GM23338 (cell line): ENCODE data around the gene NOX5. TPM values are rescaled to one million over a fixed set of nuclear protein-coding genes. Genes with fewer than 3 reads are reported as not detected.
A peak's percentile ranks its signal among the peaks of the same experiment; 100 is the strongest.

Experiments
- ATAC-seq: fragments of 200-7000 bp; cut with Tn5 transposase; 3 replicates; pipeline ENCODE4 v1.9.1; 2020
- DNase-seq: peaks from one replicate; pipeline ENCODE4 v3.0.0-alpha.2; 2015; ENCODE audit warnings: low spot score
- H2AFZ ChIP-seq: fragments of 200-600 bp; sonication (generic); 2 replicates; pipeline ENCODE4 v1.8.0; 2016; ENCODE audit warnings: antibody characterized with exemption, mild to moderate bottlenecking, moderate library complexity
- H3F3A ChIP-seq: fragments of 200-600 bp; sonication (generic); replicated peaks from 2 replicates; pipeline ENCODE4 v1.8.0; 2017; ENCODE audit warnings: antibody characterized with exemption, mixed run types, low read depth
- H3K27ac ChIP-seq: fragments of 200-600 bp; sonication (generic); 2 replicates; pipeline ENCODE4 v1.6.1; 2016; ENCODE audit warnings: low read depth
- H3K27me3 ChIP-seq: fragments of 200-600 bp; sonication (generic); 2 replicates; pipeline ENCODE4 v1.8.0; 2016; ENCODE audit warnings: mild to moderate bottlenecking, mixed run types, moderate library complexity; ENCODE audit not compliant: insufficient read depth
- H3K36me3 ChIP-seq: fragments of 200-600 bp; sonication (generic); 2 replicates; pipeline ENCODE4 v1.8.0; 2016; ENCODE audit warnings: mild to moderate bottlenecking; ENCODE audit not compliant: insufficient read depth
- H3K4me1 ChIP-seq: fragments of 200-600 bp; sonication (generic); 2 replicates; pipeline ENCODE4 v1.8.0; 2016; ENCODE audit warnings: mild to moderate bottlenecking, moderate library complexity; ENCODE audit not compliant: insufficient read depth
- H3K4me2 ChIP-seq: fragments of 200-600 bp; sonication (generic); 2 replicates; pipeline ENCODE4 v1.7.1; 2017; ENCODE audit warnings: mixed run types
- H3K4me3 ChIP-seq: fragments of 200-600 bp; sonication (generic); 2 replicates; pipeline ENCODE4 v1.6.1; 2016; ENCODE audit warnings: mixed run types
- H3K79me2 ChIP-seq: fragments of 200-600 bp; sonication (generic); replicated peaks from 2 replicates; pipeline ENCODE4 v1.8.0; 2017; ENCODE audit warnings: mild to moderate bottlenecking; ENCODE audit not compliant: insufficient read depth
- H3K9me2 ChIP-seq: fragments of 200-600 bp; sonication (generic); 2 replicates; pipeline ENCODE4 v1.8.0; 2017; ENCODE audit not compliant: insufficient read depth
- H4K20me1 ChIP-seq: fragments of 200-600 bp; sonication (generic); replicated peaks from 2 replicates; pipeline ENCODE4 v1.8.0; 2017; ENCODE audit warnings: mild to moderate bottlenecking; ENCODE audit not compliant: insufficient read depth
- H3K27ac Mint-ChIP-seq: 2 replicates; pipeline ENCODE4 v1.8.0; 2020; ENCODE audit warnings: inconsistent platforms, mild to moderate bottlenecking, moderate library complexity, mixed read lengths
- H3K27me3 Mint-ChIP-seq: 3 replicates; pipeline ENCODE4 v1.8.0; 2022; ENCODE audit warnings: low read depth, mild to moderate bottlenecking, moderate library complexity, mixed read lengths, inconsistent platforms; ENCODE audit not compliant: insufficient read depth, poor library complexity
- H3K36me3 Mint-ChIP-seq: 3 replicates; pipeline ENCODE4 v1.8.0; 2021; ENCODE audit warnings: low read depth, mild to moderate bottlenecking, inconsistent platforms, moderate library complexity, mixed read lengths
- H3K4me1 Mint-ChIP-seq: 3 replicates; pipeline ENCODE4 v1.8.0; 2020; ENCODE audit warnings: mild to moderate bottlenecking, inconsistent platforms, mixed read lengths
- H3K4me3 Mint-ChIP-seq: 3 replicates; pipeline ENCODE4 v1.8.0; 2021; ENCODE audit warnings: moderate library complexity, mild to moderate bottlenecking, inconsistent platforms, mixed read lengths
- H3K9me3 Mint-ChIP-seq: 3 replicates; pipeline ENCODE4 v1.8.0; 2020; ENCODE audit warnings: moderate library complexity, mild to moderate bottlenecking, inconsistent platforms, mixed read lengths
- CTCF ChIP-seq, 2 experiments: fragments of 200-600 bp in 1 of 2; sonication (generic) in 1 of 2; conservative IDR thresholded peaks; 2 replicates each; pipeline versions ENCODE4 v1.5.1 to v1.6.1; 2016 to 2017; ENCODE audit warnings: antibody characterized with exemption in 2 of 2, low read depth in 2 of 2, mild to moderate bottlenecking in 2 of 2, moderate library complexity in 1 of 2
- ZNF462 ChIP-seq: fragments of 250-450 bp; sonication (Bioruptor Pico); IDR thresholded peaks from 2 replicates; pipeline ENCODE4 v1.5.0; 2020; ENCODE audit warnings: mild to moderate bottlenecking, moderate library complexity
- polyA plus RNA-seq: library from polyadenylated mRNA; unstranded; fragments of >200 nt; fragmentation: Nextera tagmentation; extraction: Ambion mirVana; gene quantifications from 2 replicates; pipeline ENCODE4 v1.2.1, GENCODE V29; 2016
- total RNA-seq: library from RNA; depleted of rRNA; stranded (reverse); fragments of >200 nt; shearing (Covaris generic); gene quantifications from 2 replicates; pipeline ENCODE4 v1.2.3, GENCODE V29; 2014

Gene NOX5
- total and polyA plus RNA-seq, 2 experiments from 2014 or later, result 0.03 TPM; not detected in 1

GRCh38 chr15:69058830-69059556 is 44.5 kb downstream of the NOX5 start:
- TF ChIP-seq ZNF462 (CRISPR knock-in tag) (no peak), CTCF (conservative IDR thresholded peaks at IDR 0.05; ENCODE audit: low read depth in 2 of 2) (peak; percentile 96 to 98)
- no peaks in the 10 kb centered on the region for H4K20me1 ChIP-seq
- peak; percentile 97 for DNase-seq
- ATAC-seq, result peak; percentile 93
- no peak overlapping the region for H3K4me3 ChIP-seq
- peaks cover 9% of the 10 kb centered on the region for H3K4me1 ChIP-seq
- Mint-ChIP-seq H3K27ac (no peak overlapping the region), H3K27me3 (peaks cover 15% of the 10 kb centered on the region), H3K4me1 (peaks cover 15% of the 10 kb centered on the region), H3K9me3 (no peaks in the 10 kb centered on the region), H3K36me3 (no peaks in the 10 kb centered on the region), H3K4me3 (no peak overlapping the region)
- no peaks in the 10 kb centered on the region for H3K79me2 ChIP-seq
- no peak overlapping the region for H2AFZ ChIP-seq
- no peak overlapping the region for H3K27ac ChIP-seq
- no peaks in the 10 kb centered on the region for H3K9me2 ChIP-seq
- H3K36me3 ChIP-seq, result no peaks in the 10 kb centered on the region
- H3K27me3 ChIP-seq, result no peaks in the 10 kb centered on the region
- 0 out of 2 replicates have a peak, but pooled peaks cover 3% of the 10 kb centered on the region for H3F3A ChIP-seq
- no peak overlapping the region for H3K4me2 ChIP-seq

GRCh38 chr15:69059557-69059943 is 45.1 kb downstream of the NOX5 start:
- H3K27ac ChIP-seq, result no peak overlapping the region
- H3K79me2 ChIP-seq, result no peaks in the 10 kb centered on the region
- Mint-ChIP-seq H3K4me1 (peaks cover 20% of the 10 kb centered on the region), H3K27ac (no peak overlapping the region), H3K4me3 (no peak overlapping the region), H3K27me3 (peaks cover 12% of the 10 kb centered on the region), H3K9me3 (no peaks in the 10 kb centered on the region), H3K36me3 (no peaks in the 10 kb centered on the region)
- H4K20me1 ChIP-seq, result no peaks in the 10 kb centered on the region
- H3K4me1 ChIP-seq, result peaks cover 9% of the 10 kb centered on the region
- H3K4me3 ChIP-seq, result no peak overlapping the region
- 0 out of 2 replicates have a peak overlapping the region, but pooled peaks have one; percentile 5 for H2AFZ ChIP-seq
- ATAC-seq, result no peak
- 0 out of 2 replicates have a peak, but pooled peaks cover 3% of the 10 kb centered on the region for H3F3A ChIP-seq
- H3K9me2 ChIP-seq, result no peaks in the 10 kb centered on the region
- no peak for DNase-seq
- H3K36me3 ChIP-seq, result no peaks in the 10 kb centered on the region
- no peak overlapping the region for H3K4me2 ChIP-seq
- H3K27me3 ChIP-seq, result no peaks in the 10 kb centered on the region
- TF ChIP-seq ZNF462 (CRISPR knock-in tag), result no peak
